GM12891 (cell line): ENCODE results near the gene JUNB.

ENCODE experiments used
- PAX5 ChIP-seq: IDR thresholded peaks from 2 replicates; pipeline ENCODE4 v1.6.1; 2011; ENCODE audit warnings: low read length, moderate library complexity, mild to moderate bottlenecking; ENCODE audit not compliant: insufficient read depth, severe bottlenecking
- POLR2A ChIP-seq: IDR thresholded peaks from 2 replicates; pipeline ENCODE4 v1.6.1; 2011; ENCODE audit warnings: low read depth, low read length, control low read depth
- POLR2AphosphoS5 ChIP-seq: IDR thresholded peaks from 2 replicates; pipeline ENCODE4 v1.6.1; 2011; ENCODE audit warnings: low read depth, low read length, control low read depth
- POU2F2 ChIP-seq: IDR thresholded peaks from 2 replicates; pipeline ENCODE4 v1.6.1; 2011; ENCODE audit warnings: low read depth, mild to moderate bottlenecking, control low read depth, low read length, moderate library complexity
- SPI1 ChIP-seq: IDR thresholded peaks from 2 replicates; pipeline ENCODE4 v1.6.1; 2011; ENCODE audit warnings: low read depth, low read length, control low read depth
- TAF1 ChIP-seq: IDR thresholded peaks from 2 replicates; pipeline ENCODE4 v1.6.1; 2011; ENCODE audit warnings: low read depth, low read length, control low read depth

GRCh38 chr19:12799742-12800465, 8.6 kb downstream of the JUNB start:
- no peak for TF ChIP-seq POLR2AphosphoS5
- no peak for TF ChIP-seq SPI1
- no peak for TF ChIP-seq POLR2A
- TF ChIP-seq TAF1, result no peak
- TF ChIP-seq PAX5, result no peak
- no peak for TF ChIP-seq POU2F2
